ENCODE results near the gene OSTN.

DNA sequence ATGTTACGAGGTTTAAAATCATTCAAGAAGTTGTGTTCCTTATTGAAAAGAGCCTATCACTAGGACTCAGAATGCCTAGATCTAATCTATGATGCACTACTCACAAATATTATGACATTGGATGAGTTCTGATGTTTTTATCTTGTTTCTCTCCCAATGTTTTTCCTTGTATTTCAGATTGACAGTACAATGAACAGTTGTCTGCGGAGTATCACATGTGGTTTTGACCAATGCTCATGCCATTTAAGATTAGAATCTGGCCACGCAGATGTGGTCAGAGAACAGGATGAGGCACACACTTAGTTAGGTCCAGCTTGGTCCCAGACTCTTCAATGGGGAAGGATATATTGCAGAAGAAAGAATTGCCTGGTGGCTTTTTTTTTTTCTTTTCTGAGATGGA lies 104.6 kb downstream of the OSTN start:
- TF ChIP-seq ZNF146 (tag by site-specific recombination; IDR thresholded peaks at IDR 0.05) (no peak), TCF7L2 (IDR thresholded peaks at IDR 0.05; ENCODE audit: borderline replicate concordance, low read depth, low read length) (no peak), HOXD13 (CRISPR knock-in tag; IDR thresholded peaks at IDR 0.05; ENCODE audit: borderline replicate concordance) (no peak), MZF1 (tag by site-specific recombination; IDR thresholded peaks at IDR 0.05; ENCODE audit: borderline replicate concordance) (no peak), YY1 (tag by site-specific recombination; IDR thresholded peaks at IDR 0.05) (no peak), ZSCAN16 (tag by site-specific recombination; IDR thresholded peaks at IDR 0.05) (no peak), OSR2 (tag by site-specific recombination; IDR thresholded peaks at IDR 0.05) (no peak), ZFP3 (tag by site-specific recombination; IDR thresholded peaks at IDR 0.05; ENCODE audit: low read depth) (no peak), ZBTB1 (tag by site-specific recombination; IDR thresholded peaks at IDR 0.05) (no peak), ZNF121 (tag by site-specific recombination; IDR thresholded peaks at IDR 0.05) (no peak), ZNF274 (IDR thresholded peaks at IDR 0.05; ENCODE audit: low read length) (no peak), ZNF274 (tag by site-specific recombination; IDR thresholded peaks at IDR 0.05; ENCODE audit: borderline replicate concordance) (no peak)
- TF ChIP-seq, protein P1, sequence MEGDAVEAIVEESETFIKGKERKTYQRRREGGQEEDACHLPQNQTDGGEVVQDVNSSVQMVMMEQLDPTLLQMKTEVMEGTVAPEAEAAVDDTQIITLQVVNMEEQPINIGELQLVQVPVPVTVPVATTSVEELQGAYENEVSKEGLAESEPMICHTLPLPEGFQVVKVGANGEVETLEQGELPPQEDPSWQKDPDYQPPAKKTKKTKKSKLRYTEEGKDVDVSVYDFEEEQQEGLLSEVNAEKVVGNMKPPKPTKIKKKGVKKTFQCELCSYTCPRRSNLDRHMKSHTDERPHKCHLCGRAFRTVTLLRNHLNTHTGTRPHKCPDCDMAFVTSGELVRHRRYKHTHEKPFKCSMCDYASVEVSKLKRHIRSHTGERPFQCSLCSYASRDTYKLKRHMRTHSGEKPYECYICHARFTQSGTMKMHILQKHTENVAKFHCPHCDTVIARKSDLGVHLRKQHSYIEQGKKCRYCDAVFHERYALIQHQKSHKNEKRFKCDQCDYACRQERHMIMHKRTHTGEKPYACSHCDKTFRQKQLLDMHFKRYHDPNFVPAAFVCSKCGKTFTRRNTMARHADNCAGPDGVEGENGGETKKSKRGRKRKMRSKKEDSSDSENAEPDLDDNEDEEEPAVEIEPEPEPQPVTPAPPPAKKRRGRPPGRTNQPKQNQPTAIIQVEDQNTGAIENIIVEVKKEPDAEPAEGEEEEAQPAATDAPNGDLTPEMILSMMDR (tag by site-specific recombination; IDR thresholded peaks at IDR 0.05) = no peak
- TF ChIP-seq, protein P2, sequence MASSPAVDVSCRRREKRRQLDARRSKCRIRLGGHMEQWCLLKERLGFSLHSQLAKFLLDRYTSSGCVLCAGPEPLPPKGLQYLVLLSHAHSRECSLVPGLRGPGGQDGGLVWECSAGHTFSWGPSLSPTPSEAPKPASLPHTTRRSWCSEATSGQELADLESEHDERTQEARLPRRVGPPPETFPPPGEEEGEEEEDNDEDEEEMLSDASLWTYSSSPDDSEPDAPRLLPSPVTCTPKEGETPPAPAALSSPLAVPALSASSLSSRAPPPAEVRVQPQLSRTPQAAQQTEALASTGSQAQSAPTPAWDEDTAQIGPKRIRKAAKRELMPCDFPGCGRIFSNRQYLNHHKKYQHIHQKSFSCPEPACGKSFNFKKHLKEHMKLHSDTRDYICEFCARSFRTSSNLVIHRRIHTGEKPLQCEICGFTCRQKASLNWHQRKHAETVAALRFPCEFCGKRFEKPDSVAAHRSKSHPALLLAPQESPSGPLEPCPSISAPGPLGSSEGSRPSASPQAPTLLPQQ (tag by site-specific recombination; IDR thresholded peaks at IDR 0.05) = no peak
